GM12878 (cell line): Measurements from ENCODE around the gene POLR3E. TPM values are rescaled to one million over a fixed set of nuclear protein-coding genes. Genes with fewer than 3 reads are reported as not detected.
A peak's percentile ranks its signal among the peaks of the same experiment; 100 is the strongest.

Source experiments
- ATAC-seq: fragments of 200-7000 bp; cut with Tn5 transposase; 3 replicates; pipeline ENCODE4 v1.9.1; 2020; ENCODE audit warnings: mild to moderate bottlenecking, moderate library complexity
- BruUV-seq: library from RNA; stranded (reverse); fragments of 400-500 nt; replicated peaks from 2 replicates; lab custom pipeline; 2021; lab: Mats Ljungman, UMichigan
- CTCF ChIA-PET: fragments of 300-600 bp; sonication (Branson Sonifier 250); formaldehyde crosslinking; extraction: SDS; loops from one replicate; lab custom pipeline; 2021; ENCODE audit warnings: inconsistent platforms; lab: Yijun Ruan, JAX
- POLR2A ChIA-PET: fragments of 350-600 bp; formaldehyde crosslinking; extraction: SDS; loops from one replicate; lab custom pipeline; 2021; ENCODE audit warnings: inconsistent platforms; lab: Charles Lee
- RAD21 ChIA-PET: fragments of 300-600 bp; sonication (Branson Sonifier 250); formaldehyde crosslinking; loops from one replicate; lab custom pipeline; 2023; ENCODE audit warnings: antibody characterized with exemption; ENCODE audit not compliant: unreplicated experiment; lab: Charles Lee
- SMC1A ChIA-PET: fragments of 300-600 bp; sonication (Branson Sonifier 250); formaldehyde crosslinking; loops from one replicate; lab custom pipeline; 2023; ENCODE audit not compliant: unreplicated experiment, uncharacterized antibody; lab: Charles Lee
- DNase-seq: peaks from one replicate; pipeline ENCODE4 v3.0.0-alpha.2; 2011; ENCODE audit warnings: low read depth, low spot score
- FAIRE-seq: peaks from 3 replicates; lab custom pipeline; 2011; peaks lifted over from hg19 to GRCh38; lab: Jason Lieb, UNC
- H2AFZ ChIP-seq: 2 replicates; pipeline ENCODE4 v1.6.0; 2011; ENCODE audit warnings: low read depth, low read length, control low read depth; ENCODE audit not compliant: control insufficient read depth
- H3K27ac ChIP-seq: 2 replicates; pipeline ENCODE4 v1.5.1; 2011; ENCODE audit warnings: control low read depth; ENCODE audit not compliant: control insufficient read depth, insufficient read depth
- H3K27me3 ChIP-seq, 2 experiments: replicated peaks in 1 of 2; 2 replicates each; pipeline versions ENCODE4 v1.6.0 to v1.6.1; 2011; ENCODE audit warnings: low read length in 1 of 2; ENCODE audit not compliant: control insufficient read depth in 2 of 2, insufficient read depth in 2 of 2
- H3K36me3 ChIP-seq, 2 experiments: 2 replicates each; pipeline ENCODE4 v1.5.1; 2011; ENCODE audit warnings: low read length in 1 of 2; ENCODE audit not compliant: control insufficient read depth in 2 of 2, insufficient read depth in 2 of 2
- H3K4me1 ChIP-seq: 2 replicates; pipeline ENCODE4 v1.6.1; 2011; ENCODE audit warnings: mild to moderate bottlenecking, low read length, moderate library complexity, mixed read lengths; ENCODE audit not compliant: control insufficient read depth, insufficient read depth
- H3K4me2 ChIP-seq: 2 replicates; pipeline ENCODE4 v1.6.0; 2011; ENCODE audit warnings: control low read depth; ENCODE audit not compliant: control insufficient read depth, insufficient read depth
- H3K4me3 ChIP-seq: fragments of 200-600 bp; sonication (generic); 2 replicates; pipeline ENCODE4 v1.5.1; 2016
- H3K79me2 ChIP-seq: 2 replicates; pipeline ENCODE4 v1.6.0; 2011; ENCODE audit warnings: low read length; ENCODE audit not compliant: control insufficient read depth, insufficient read depth
- H3K9ac ChIP-seq: 2 replicates; pipeline ENCODE4 v1.8.0; 2011; ENCODE audit warnings: low read length, control low read depth, mixed read lengths; ENCODE audit not compliant: control insufficient read depth, insufficient read depth
- H3K9me3 ChIP-seq: replicated peaks from 3 replicates; pipeline ENCODE4 v1.5.1; 2011; ENCODE audit warnings: mild to moderate bottlenecking, low read length; ENCODE audit not compliant: control insufficient read depth, insufficient read depth
- H4K20me1 ChIP-seq: 2 replicates; pipeline ENCODE4 v1.6.0; 2011; ENCODE audit not compliant: control insufficient read depth, insufficient read depth
- BCL11A ChIP-seq: IDR thresholded peaks from 2 replicates; pipeline ENCODE4 v1.6.1; 2011; ENCODE audit warnings: low read depth, low read length
- CBX5 ChIP-seq: sonication (generic); IDR thresholded peaks from 2 replicates; pipeline ENCODE4 v1.6.1; 2016; ENCODE audit warnings: low read depth, moderate library complexity, mild to moderate bottlenecking, inconsistent platforms
- CEBPB ChIP-seq, 2 experiments: fragments of 150-350 bp in 1 of 2; IDR thresholded peaks; 2 replicates each; pipeline ENCODE4 v1.6.1; 2012 to 2014; ENCODE audit warnings: low read depth in 2 of 2, low read length in 2 of 2, borderline replicate concordance in 1 of 2, inconsistent platforms in 1 of 2
- HCFC1 ChIP-seq: fragments of 150-350 bp; IDR thresholded peaks from 2 replicates; pipeline ENCODE4 v1.6.1; 2014; ENCODE audit warnings: low read length
- JUNB ChIP-seq: IDR thresholded peaks from 2 replicates; pipeline ENCODE4 v1.6.1; 2016; ENCODE audit warnings: antibody characterized with exemption, mild to moderate bottlenecking
- NFXL1 ChIP-seq: fragments of 450-650 bp; IDR thresholded peaks from 2 replicates; pipeline ENCODE4 v1.6.1; 2017; ENCODE audit warnings: antibody characterized with exemption, mild to moderate bottlenecking, borderline replicate concordance
- NFYB ChIP-seq: IDR thresholded peaks from 2 replicates; pipeline ENCODE4 v1.6.1; 2011; ENCODE audit warnings: low read depth, mild to moderate bottlenecking, low read length, improper control_type of control experiment, moderate library complexity; ENCODE audit not compliant: insufficient read depth
- POU2F2 ChIP-seq: IDR thresholded peaks from 3 replicates; pipeline ENCODE4 v1.6.1; 2011; ENCODE audit warnings: low read depth, mild to moderate bottlenecking, low read length, borderline replicate concordance
- RUNX3 ChIP-seq: IDR thresholded peaks from 2 replicates; pipeline ENCODE4 v1.6.1; 2012; ENCODE audit warnings: low read length, inconsistent platforms
- SMARCA5 ChIP-seq: fragments of 450-650 bp; IDR thresholded peaks from 2 replicates; pipeline ENCODE4 v1.6.1; 2017; ENCODE audit warnings: mild to moderate bottlenecking
- SREBF2 ChIP-seq: IDR thresholded peaks from 2 replicates; pipeline ENCODE4 v1.6.1; 2012; ENCODE audit warnings: mild to moderate bottlenecking, low read length
- SUZ12 ChIP-seq: fragments of 200-600 bp; sonication (generic); IDR thresholded peaks from one replicate; pipeline ENCODE4 v1.6.1; 2018; ENCODE audit warnings: antibody characterized with exemption, mild to moderate bottlenecking; ENCODE audit not compliant: unreplicated experiment
- TCF12 ChIP-seq: IDR thresholded peaks from 2 replicates; pipeline ENCODE4 v1.6.1; 2011; ENCODE audit warnings: low read depth, mild to moderate bottlenecking, low read length
- WRNIP1 ChIP-seq: IDR thresholded peaks from 2 replicates; pipeline ENCODE4 v1.6.1; 2011; ENCODE audit warnings: low read depth, low read length, improper control_type of control experiment, borderline replicate concordance
- ZBED1 ChIP-seq: IDR thresholded peaks from 2 replicates; pipeline ENCODE4 v1.6.1; 2016; ENCODE audit warnings: borderline replicate concordance
- WGBS: methylation state at CpG from one replicate; pipeline ENCODE4 v1.1.6; 2016; ENCODE audit warnings: low lambda C conversion rate; ENCODE audit not compliant: insufficient replicate concordance, insufficient coverage; ENCODE audit errors: missing lambda C conversion rate; 5-methylcytosine and 5-hydroxymethylcytosine counted together
- in situ Hi-C: fragments of 300-500 bp; cut with MboI; formaldehyde crosslinking; loops from 9 replicates; pipeline ENCODE4 v1.14.3; 2018; ENCODE audit warnings: mixed read lengths
- intact Hi-C: fragments of 100-400 bp; cut with micrococcal nuclease; formaldehyde crosslinking; loops from one replicate; pipeline ENCODE4 v1.14.2; 2022; ENCODE audit not compliant: unreplicated experiment
- polyA plus RNA-seq, 11 experiments: library from polyadenylated mRNA; depleted of rRNA in 4 of 11; unstranded in 6 of 11; stranded (reverse) in 5 of 11; fragments of >200 nt; fragmentation: Nextera tagmentation in 4 of 11; fragmentation: Illumina TruSeq in 1 of 11; extraction: Ambion mirVana in 4 of 11; extraction: Trizol in 1 of 11; gene quantifications; 1 replicate in 1 of 11; 2 replicates in 10 of 11; pipeline versions ENCODE4 v1.2.1 to v1.2.3, GENCODE V29; 2011 to 2016; ENCODE audit warnings: inconsistent platforms in 2 of 11, missing spikeins in 2 of 11, low read depth in 1 of 11
- total RNA-seq, 4 experiments: library from RNA; depleted of rRNA in 3 of 4; stranded (reverse); fragments of >200 nt in 3 of 4; fragmentation: Illumina TruSeq in 1 of 4; extraction: Trizol in 1 of 4; gene quantifications; 2 replicates each; pipeline versions ENCODE4 v1.2.1 to v1.2.3, GENCODE V29; 2013 to 2021
- TF ChIP-seq, protein P1 (sequence below): IDR thresholded peaks from 2 replicates; pipeline ENCODE4 v1.6.1; 2011; ENCODE audit warnings: low read depth, low read length, improper control_type of control experiment, borderline replicate concordance
- TF ChIP-seq, protein P2 (sequence below): fragments of 450-650 bp; IDR thresholded peaks from 2 replicates; pipeline ENCODE4 v1.6.1; 2017; ENCODE audit warnings: antibody characterized with exemption, mild to moderate bottlenecking, moderate library complexity

Gene POLR3E
- total and polyA plus RNA-seq, 10 of the 15 experiments (the other 5 are each of a cell fraction or from before 2014, with no cell fraction given): 11.1 to 79.5 (median 39.7) TPM

DNA sequence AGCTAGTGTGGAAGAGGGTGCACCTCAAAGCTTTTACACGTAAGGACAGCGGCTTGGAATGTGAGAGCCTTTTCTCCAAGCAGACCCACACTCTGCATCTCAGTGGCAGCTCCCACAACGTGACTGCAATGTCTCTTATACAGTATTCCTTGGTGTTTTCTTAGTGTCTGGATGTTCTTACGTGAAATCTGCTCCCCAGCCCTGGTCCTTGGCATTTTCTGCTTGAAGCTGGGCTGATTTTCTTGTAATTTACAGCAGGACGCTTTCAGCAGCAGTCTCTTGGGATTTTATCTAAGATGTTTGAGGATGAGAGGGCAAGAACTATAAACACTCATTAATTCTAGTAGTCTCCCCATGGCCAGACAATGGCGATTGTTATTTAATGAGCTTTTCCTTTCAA is 12.1 kb upstream of the POLR3E start:
- BruUV-seq: TSS peak; percentile 42
- H3K27ac ChIP-seq: no peak overlapping the region
- RAD21 ChIA-PET: no interaction called here
- H3K4me2 ChIP-seq: no peak overlapping the region
- SMC1A ChIA-PET: interaction anchor here (0.5 kb wide), 1 partner anchor 316 kb away, joined by 3 read pairs; no protein-coding TSS in a partner anchor
- H3K9me3 ChIP-seq: no peaks in the 10 kb centered on the region
- ATAC-seq (no peak), FAIRE-seq (no peak), DNase-seq (no peak)
- 77% methylated on average over 6 of the region's 6 CpGs for WGBS
- no peaks in the 10 kb centered on the region for H3K79me2 ChIP-seq
- TF ChIP-seq WRNIP1: no peak
- no peak for TF ChIP-seq RUNX3
- TF ChIP-seq JUNB: no peak
- TF ChIP-seq CEBPB (IDR thresholded peaks at IDR 0.05; ENCODE audit: borderline replicate concordance in 1 of 2, low read depth in 2 of 2, low read length in 2 of 2): no peak
- no peak for TF ChIP-seq NFYB
- TF ChIP-seq SUZ12: no peak
- H4K20me1 ChIP-seq: no peaks in the 10 kb centered on the region
- in situ Hi-C loops: no loop called here
- intact Hi-C loops: no loop called here
- no peak overlapping the region for H3K4me3 ChIP-seq
- H3K9ac ChIP-seq: no peak overlapping the region
- H3K4me1 ChIP-seq: no peaks in the 10 kb centered on the region
- CTCF ChIA-PET: interaction anchor here (1.0 kb wide), 1 partner anchor 13 kb away, joined by 4 read pairs; no protein-coding TSS in a partner anchor
- no peak overlapping the region for H2AFZ ChIP-seq
- POLR2A ChIA-PET: interaction anchor here (0.5 kb wide), 2 partner anchors 9 to 137 kb away, joined by 3 read pairs; no protein-coding TSS in a partner anchor
- H3K27me3 ChIP-seq: no peaks in the 10 kb centered on the region
- H3K36me3 ChIP-seq: peaks cover 7 to 29% of the 10 kb centered on the region in 2 experiments

DNA sequence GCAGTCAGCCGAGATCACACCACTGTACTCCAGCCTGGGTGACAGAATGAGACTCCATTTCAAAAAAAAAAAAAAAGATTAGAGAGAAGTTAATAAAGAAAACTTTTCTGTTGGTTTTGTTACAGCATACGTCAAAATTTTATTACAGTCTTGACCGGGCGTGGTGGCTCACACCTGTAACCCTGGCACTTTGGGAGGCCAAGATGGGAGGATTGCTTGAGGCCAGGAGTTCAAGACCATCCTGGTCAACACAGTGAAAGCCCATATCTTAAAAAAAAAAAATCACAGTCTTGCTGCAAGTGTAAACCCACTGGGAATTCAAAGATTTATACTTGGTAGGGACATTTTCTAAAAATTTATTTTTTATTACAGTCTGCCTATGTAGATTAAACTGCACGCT is 6.2 kb upstream of the POLR3E start:
- FAIRE-seq: no peak
- intact Hi-C loops: no loop called here
- TF ChIP-seq, protein P1, sequence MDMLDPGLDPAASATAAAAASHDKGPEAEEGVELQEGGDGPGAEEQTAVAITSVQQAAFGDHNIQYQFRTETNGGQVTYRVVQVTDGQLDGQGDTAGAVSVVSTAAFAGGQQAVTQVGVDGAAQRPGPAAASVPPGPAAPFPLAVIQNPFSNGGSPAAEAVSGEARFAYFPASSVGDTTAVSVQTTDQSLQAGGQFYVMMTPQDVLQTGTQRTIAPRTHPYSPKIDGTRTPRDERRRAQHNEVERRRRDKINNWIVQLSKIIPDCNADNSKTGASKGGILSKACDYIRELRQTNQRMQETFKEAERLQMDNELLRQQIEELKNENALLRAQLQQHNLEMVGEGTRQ: no peak
- TF ChIP-seq, protein P2, sequence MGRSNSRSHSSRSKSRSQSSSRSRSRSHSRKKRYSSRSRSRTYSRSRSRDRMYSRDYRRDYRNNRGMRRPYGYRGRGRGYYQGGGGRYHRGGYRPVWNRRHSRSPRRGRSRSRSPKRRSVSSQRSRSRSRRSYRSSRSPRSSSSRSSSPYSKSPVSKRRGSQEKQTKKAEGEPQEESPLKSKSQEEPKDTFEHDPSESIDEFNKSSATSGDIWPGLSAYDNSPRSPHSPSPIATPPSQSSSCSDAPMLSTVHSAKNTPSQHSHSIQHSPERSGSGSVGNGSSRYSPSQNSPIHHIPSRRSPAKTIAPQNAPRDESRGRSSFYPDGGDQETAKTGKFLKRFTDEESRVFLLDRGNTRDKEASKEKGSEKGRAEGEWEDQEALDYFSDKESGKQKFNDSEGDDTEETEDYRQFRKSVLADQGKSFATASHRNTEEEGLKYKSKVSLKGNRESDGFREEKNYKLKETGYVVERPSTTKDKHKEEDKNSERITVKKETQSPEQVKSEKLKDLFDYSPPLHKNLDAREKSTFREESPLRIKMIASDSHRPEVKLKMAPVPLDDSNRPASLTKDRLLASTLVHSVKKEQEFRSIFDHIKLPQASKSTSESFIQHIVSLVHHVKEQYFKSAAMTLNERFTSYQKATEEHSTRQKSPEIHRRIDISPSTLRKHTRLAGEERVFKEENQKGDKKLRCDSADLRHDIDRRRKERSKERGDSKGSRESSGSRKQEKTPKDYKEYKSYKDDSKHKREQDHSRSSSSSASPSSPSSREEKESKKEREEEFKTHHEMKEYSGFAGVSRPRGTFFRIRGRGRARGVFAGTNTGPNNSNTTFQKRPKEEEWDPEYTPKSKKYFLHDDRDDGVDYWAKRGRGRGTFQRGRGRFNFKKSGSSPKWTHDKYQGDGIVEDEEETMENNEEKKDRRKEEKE: no peak
- no peak for TF ChIP-seq HCFC1
- no peak for TF ChIP-seq BCL11A
- no peak for TF ChIP-seq ZBED1
- no peak for TF ChIP-seq POU2F2
- TF ChIP-seq SREBF2: no peak
- TF ChIP-seq NFXL1: no peak
- no peak for TF ChIP-seq SMARCA5
- no peak for TF ChIP-seq CBX5
- TF ChIP-seq TCF12: no peak

More for the DNA sequence above, 6.2 kb upstream of the POLR3E start:
- Histone ChIP-seq H3K9me3 (no peaks in the 10 kb centered on the region), H3K4me2 (no peak overlapping the region), H3K4me3 (no peak overlapping the region), H3K4me1 (peaks cover 2% of the 10 kb centered on the region; the same call in 1 of the 2 replicates), H4K20me1 (no peaks in the 10 kb centered on the region), H3K27ac (no peak overlapping the region), H3K36me3 (0 out of 4 replicates have a peak, but pooled peaks cover 0 to 3% of the 10 kb centered on the region in 2 experiments), H2AFZ (no peak overlapping the region), H3K79me2 (no peaks in the 10 kb centered on the region), H3K27me3 (no peaks in the 10 kb centered on the region), H3K9ac (no peak overlapping the region)
- RAD21 ChIA-PET: no interaction called here
- CTCF ChIA-PET: no interaction called here
- DNase-seq (no peak), ATAC-seq (no peak)
- SMC1A ChIA-PET: no interaction called here
- POLR2A ChIA-PET: no interaction called here
- in situ Hi-C loops: no loop called here
- 99% methylated on average over 5 of the region's 5 CpGs for WGBS
- no TSS peak for BruUV-seq
